GM23338 (cell line): ENCODE data around the gene MICALL2. TPM values are rescaled to one million over a fixed set of nuclear protein-coding genes. Genes with fewer than 3 reads are reported as not detected.

Experiments used
- ATAC-seq: fragments of 200-7000 bp; cut with Tn5 transposase; 3 replicates; pipeline ENCODE4 v1.9.1; 2020
- DNase-seq: peaks from one replicate; pipeline ENCODE4 v3.0.0-alpha.2; 2015; ENCODE audit warnings: low spot score
- H2AFZ ChIP-seq: fragments of 200-600 bp; sonication (generic); 2 replicates; pipeline ENCODE4 v1.8.0; 2016; ENCODE audit warnings: antibody characterized with exemption, mild to moderate bottlenecking, moderate library complexity
- H3F3A ChIP-seq: fragments of 200-600 bp; sonication (generic); replicated peaks from 2 replicates; pipeline ENCODE4 v1.8.0; 2017; ENCODE audit warnings: antibody characterized with exemption, mixed run types, low read depth
- H3K27ac ChIP-seq: fragments of 200-600 bp; sonication (generic); 2 replicates; pipeline ENCODE4 v1.6.1; 2016; ENCODE audit warnings: low read depth
- H3K27me3 ChIP-seq: fragments of 200-600 bp; sonication (generic); 2 replicates; pipeline ENCODE4 v1.8.0; 2016; ENCODE audit warnings: mild to moderate bottlenecking, mixed run types, moderate library complexity; ENCODE audit not compliant: insufficient read depth
- H3K36me3 ChIP-seq: fragments of 200-600 bp; sonication (generic); 2 replicates; pipeline ENCODE4 v1.8.0; 2016; ENCODE audit warnings: mild to moderate bottlenecking; ENCODE audit not compliant: insufficient read depth
- H3K4me1 ChIP-seq: fragments of 200-600 bp; sonication (generic); 2 replicates; pipeline ENCODE4 v1.8.0; 2016; ENCODE audit warnings: mild to moderate bottlenecking, moderate library complexity; ENCODE audit not compliant: insufficient read depth
- H3K4me2 ChIP-seq: fragments of 200-600 bp; sonication (generic); 2 replicates; pipeline ENCODE4 v1.7.1; 2017; ENCODE audit warnings: mixed run types
- H3K4me3 ChIP-seq: fragments of 200-600 bp; sonication (generic); 2 replicates; pipeline ENCODE4 v1.6.1; 2016; ENCODE audit warnings: mixed run types
- H3K79me2 ChIP-seq: fragments of 200-600 bp; sonication (generic); replicated peaks from 2 replicates; pipeline ENCODE4 v1.8.0; 2017; ENCODE audit warnings: mild to moderate bottlenecking; ENCODE audit not compliant: insufficient read depth
- H3K9me2 ChIP-seq: fragments of 200-600 bp; sonication (generic); 2 replicates; pipeline ENCODE4 v1.8.0; 2017; ENCODE audit not compliant: insufficient read depth
- H4K20me1 ChIP-seq: fragments of 200-600 bp; sonication (generic); replicated peaks from 2 replicates; pipeline ENCODE4 v1.8.0; 2017; ENCODE audit warnings: mild to moderate bottlenecking; ENCODE audit not compliant: insufficient read depth
- H3K27ac Mint-ChIP-seq: 2 replicates; pipeline ENCODE4 v1.8.0; 2020; ENCODE audit warnings: inconsistent platforms, mild to moderate bottlenecking, moderate library complexity, mixed read lengths
- H3K27me3 Mint-ChIP-seq: 3 replicates; pipeline ENCODE4 v1.8.0; 2022; ENCODE audit warnings: low read depth, mild to moderate bottlenecking, moderate library complexity, mixed read lengths, inconsistent platforms; ENCODE audit not compliant: insufficient read depth, poor library complexity
- H3K36me3 Mint-ChIP-seq: 3 replicates; pipeline ENCODE4 v1.8.0; 2021; ENCODE audit warnings: low read depth, mild to moderate bottlenecking, inconsistent platforms, moderate library complexity, mixed read lengths
- H3K4me1 Mint-ChIP-seq: 3 replicates; pipeline ENCODE4 v1.8.0; 2020; ENCODE audit warnings: mild to moderate bottlenecking, inconsistent platforms, mixed read lengths
- H3K4me3 Mint-ChIP-seq: 3 replicates; pipeline ENCODE4 v1.8.0; 2021; ENCODE audit warnings: moderate library complexity, mild to moderate bottlenecking, inconsistent platforms, mixed read lengths
- H3K9me3 Mint-ChIP-seq: 3 replicates; pipeline ENCODE4 v1.8.0; 2020; ENCODE audit warnings: moderate library complexity, mild to moderate bottlenecking, inconsistent platforms, mixed read lengths
- CREB1 ChIP-seq: fragments of 250-450 bp; sonication (Bioruptor Pico); IDR thresholded peaks from 2 replicates; pipeline ENCODE4 v1.5.0; 2020; ENCODE audit warnings: low read depth, mild to moderate bottlenecking, moderate library complexity
- EZH2 ChIP-seq: fragments of 200-600 bp; sonication (generic); IDR thresholded peaks from one replicate; pipeline ENCODE4 v1.8.0; 2017; ENCODE audit warnings: antibody characterized with exemption, mild to moderate bottlenecking, low read depth; ENCODE audit not compliant: unreplicated experiment
- EZH2phosphoT487 ChIP-seq: fragments of 200-600 bp; sonication (generic); IDR thresholded peaks from one replicate; pipeline ENCODE4 v1.8.1; 2018; ENCODE audit warnings: antibody characterized with exemption; ENCODE audit not compliant: unreplicated experiment
- JUNB ChIP-seq: IDR thresholded peaks from one replicate; pipeline ENCODE4 v1.6.1; 2016; ENCODE audit warnings: antibody characterized with exemption; ENCODE audit not compliant: unreplicated experiment
- NANOG ChIP-seq: IDR thresholded peaks from 2 replicates; pipeline ENCODE4 v1.6.1; 2016; ENCODE audit warnings: antibody characterized with exemption, borderline replicate concordance
- POLR2AphosphoS5 ChIP-seq: IDR thresholded peaks from 2 replicates; pipeline ENCODE4 v1.6.1; 2016; ENCODE audit warnings: antibody characterized with exemption, low read depth
- STAT1 ChIP-seq: IDR thresholded peaks from one replicate; pipeline ENCODE4 v1.6.1; 2016; ENCODE audit warnings: antibody characterized with exemption; ENCODE audit not compliant: unreplicated experiment
- ZNF114 ChIP-seq: fragments of 250-450 bp; sonication (Bioruptor Pico); IDR thresholded peaks from 2 replicates; pipeline ENCODE4 v1.5.0; 2020; ENCODE audit warnings: mild to moderate bottlenecking, moderate library complexity
- ZNF331 ChIP-seq: fragments of 250-450 bp; sonication (Bioruptor Pico); IDR thresholded peaks from 2 replicates; pipeline ENCODE4 v1.5.0; 2020; ENCODE audit warnings: low read depth, mild to moderate bottlenecking, moderate library complexity
- polyA plus RNA-seq: library from polyadenylated mRNA; unstranded; fragments of >200 nt; fragmentation: Nextera tagmentation; extraction: Ambion mirVana; gene quantifications from 2 replicates; pipeline ENCODE4 v1.2.1, GENCODE V29; 2016
- total RNA-seq: library from RNA; depleted of rRNA; stranded (reverse); fragments of >200 nt; shearing (Covaris generic); gene quantifications from 2 replicates; pipeline ENCODE4 v1.2.3, GENCODE V29; 2014
- TF ChIP-seq, protein P1 (sequence below): fragments of 250-450 bp; sonication (Bioruptor Pico); IDR thresholded peaks from 2 replicates; pipeline ENCODE4 v1.5.0; 2020; ENCODE audit warnings: mild to moderate bottlenecking, moderate library complexity
- TF ChIP-seq, protein P2 (sequence below): IDR thresholded peaks from one replicate; pipeline ENCODE4 v1.6.1; 2018; ENCODE audit warnings: antibody characterized with exemption; ENCODE audit not compliant: unreplicated experiment
- TF ChIP-seq, protein P3 (sequence below): IDR thresholded peaks from 2 replicates; pipeline ENCODE4 v1.6.1; 2016; ENCODE audit warnings: antibody characterized with exemption
- TF ChIP-seq, protein P4 (sequence below), 2 experiments: fragments of 200-600 bp in 1 of 2; sonication (generic) in 1 of 2; conservative IDR thresholded peaks; 2 replicates each; pipeline versions ENCODE4 v1.5.1 to v1.6.1; 2016 to 2017; ENCODE audit warnings: antibody characterized with exemption in 2 of 2, low read depth in 2 of 2, mild to moderate bottlenecking in 2 of 2, moderate library complexity in 1 of 2

The MICALL2 gene
- total and polyA plus RNA-seq, 2 experiments from 2014 or later = 7.0 to 13.0 TPM

DNA sequence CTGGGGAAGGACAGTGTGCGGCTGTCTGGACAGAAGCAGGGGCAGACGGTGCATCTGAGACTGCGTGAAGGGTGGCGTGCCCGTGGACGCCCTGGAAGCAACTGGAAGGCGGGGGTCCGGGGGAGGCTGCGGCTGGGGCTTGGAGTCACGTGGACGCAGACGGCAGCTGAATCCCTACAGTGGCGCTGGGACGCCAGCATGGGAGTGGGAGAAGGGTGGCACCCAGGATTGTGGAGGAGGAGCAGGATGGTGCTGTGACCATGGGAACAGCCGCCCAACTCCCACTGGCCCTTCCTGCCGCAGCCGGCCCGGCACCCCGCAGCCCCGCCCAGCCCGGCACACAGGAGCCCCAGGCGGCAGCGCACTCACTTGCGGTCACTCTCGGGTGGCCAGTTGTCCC lies 35.2 kb upstream of the MICALL2 start:
- no peaks in the 10 kb centered on the region for H3K9me3 Mint-ChIP-seq
- Histone ChIP-seq H3K27me3 (no peaks in the 10 kb centered on the region), H4K20me1 (peaks cover 8% of the 10 kb centered on the region; the same call in 1 of the 2 replicates), H3K4me3 (no peak overlapping the region), H3K4me2 (no peak overlapping the region), H3K9me2 (no peaks in the 10 kb centered on the region), H3K79me2 (no peaks in the 10 kb centered on the region), H3K27ac (no peak overlapping the region), H2AFZ (no peak overlapping the region), H3K4me1 (no peaks in the 10 kb centered on the region), H3K36me3 (peaks cover 4% of the 10 kb centered on the region; the same call in 1 of the 2 replicates), H3F3A (no peaks in the 10 kb centered on the region)
- H3K27me3 Mint-ChIP-seq = no peaks in the 10 kb centered on the region
- H3K4me3 Mint-ChIP-seq = no peak overlapping the region
- no peaks in the 10 kb centered on the region for H3K4me1 Mint-ChIP-seq
- ATAC-seq (no peak), DNase-seq (no peak)
- TF ChIP-seq, protein P1, sequence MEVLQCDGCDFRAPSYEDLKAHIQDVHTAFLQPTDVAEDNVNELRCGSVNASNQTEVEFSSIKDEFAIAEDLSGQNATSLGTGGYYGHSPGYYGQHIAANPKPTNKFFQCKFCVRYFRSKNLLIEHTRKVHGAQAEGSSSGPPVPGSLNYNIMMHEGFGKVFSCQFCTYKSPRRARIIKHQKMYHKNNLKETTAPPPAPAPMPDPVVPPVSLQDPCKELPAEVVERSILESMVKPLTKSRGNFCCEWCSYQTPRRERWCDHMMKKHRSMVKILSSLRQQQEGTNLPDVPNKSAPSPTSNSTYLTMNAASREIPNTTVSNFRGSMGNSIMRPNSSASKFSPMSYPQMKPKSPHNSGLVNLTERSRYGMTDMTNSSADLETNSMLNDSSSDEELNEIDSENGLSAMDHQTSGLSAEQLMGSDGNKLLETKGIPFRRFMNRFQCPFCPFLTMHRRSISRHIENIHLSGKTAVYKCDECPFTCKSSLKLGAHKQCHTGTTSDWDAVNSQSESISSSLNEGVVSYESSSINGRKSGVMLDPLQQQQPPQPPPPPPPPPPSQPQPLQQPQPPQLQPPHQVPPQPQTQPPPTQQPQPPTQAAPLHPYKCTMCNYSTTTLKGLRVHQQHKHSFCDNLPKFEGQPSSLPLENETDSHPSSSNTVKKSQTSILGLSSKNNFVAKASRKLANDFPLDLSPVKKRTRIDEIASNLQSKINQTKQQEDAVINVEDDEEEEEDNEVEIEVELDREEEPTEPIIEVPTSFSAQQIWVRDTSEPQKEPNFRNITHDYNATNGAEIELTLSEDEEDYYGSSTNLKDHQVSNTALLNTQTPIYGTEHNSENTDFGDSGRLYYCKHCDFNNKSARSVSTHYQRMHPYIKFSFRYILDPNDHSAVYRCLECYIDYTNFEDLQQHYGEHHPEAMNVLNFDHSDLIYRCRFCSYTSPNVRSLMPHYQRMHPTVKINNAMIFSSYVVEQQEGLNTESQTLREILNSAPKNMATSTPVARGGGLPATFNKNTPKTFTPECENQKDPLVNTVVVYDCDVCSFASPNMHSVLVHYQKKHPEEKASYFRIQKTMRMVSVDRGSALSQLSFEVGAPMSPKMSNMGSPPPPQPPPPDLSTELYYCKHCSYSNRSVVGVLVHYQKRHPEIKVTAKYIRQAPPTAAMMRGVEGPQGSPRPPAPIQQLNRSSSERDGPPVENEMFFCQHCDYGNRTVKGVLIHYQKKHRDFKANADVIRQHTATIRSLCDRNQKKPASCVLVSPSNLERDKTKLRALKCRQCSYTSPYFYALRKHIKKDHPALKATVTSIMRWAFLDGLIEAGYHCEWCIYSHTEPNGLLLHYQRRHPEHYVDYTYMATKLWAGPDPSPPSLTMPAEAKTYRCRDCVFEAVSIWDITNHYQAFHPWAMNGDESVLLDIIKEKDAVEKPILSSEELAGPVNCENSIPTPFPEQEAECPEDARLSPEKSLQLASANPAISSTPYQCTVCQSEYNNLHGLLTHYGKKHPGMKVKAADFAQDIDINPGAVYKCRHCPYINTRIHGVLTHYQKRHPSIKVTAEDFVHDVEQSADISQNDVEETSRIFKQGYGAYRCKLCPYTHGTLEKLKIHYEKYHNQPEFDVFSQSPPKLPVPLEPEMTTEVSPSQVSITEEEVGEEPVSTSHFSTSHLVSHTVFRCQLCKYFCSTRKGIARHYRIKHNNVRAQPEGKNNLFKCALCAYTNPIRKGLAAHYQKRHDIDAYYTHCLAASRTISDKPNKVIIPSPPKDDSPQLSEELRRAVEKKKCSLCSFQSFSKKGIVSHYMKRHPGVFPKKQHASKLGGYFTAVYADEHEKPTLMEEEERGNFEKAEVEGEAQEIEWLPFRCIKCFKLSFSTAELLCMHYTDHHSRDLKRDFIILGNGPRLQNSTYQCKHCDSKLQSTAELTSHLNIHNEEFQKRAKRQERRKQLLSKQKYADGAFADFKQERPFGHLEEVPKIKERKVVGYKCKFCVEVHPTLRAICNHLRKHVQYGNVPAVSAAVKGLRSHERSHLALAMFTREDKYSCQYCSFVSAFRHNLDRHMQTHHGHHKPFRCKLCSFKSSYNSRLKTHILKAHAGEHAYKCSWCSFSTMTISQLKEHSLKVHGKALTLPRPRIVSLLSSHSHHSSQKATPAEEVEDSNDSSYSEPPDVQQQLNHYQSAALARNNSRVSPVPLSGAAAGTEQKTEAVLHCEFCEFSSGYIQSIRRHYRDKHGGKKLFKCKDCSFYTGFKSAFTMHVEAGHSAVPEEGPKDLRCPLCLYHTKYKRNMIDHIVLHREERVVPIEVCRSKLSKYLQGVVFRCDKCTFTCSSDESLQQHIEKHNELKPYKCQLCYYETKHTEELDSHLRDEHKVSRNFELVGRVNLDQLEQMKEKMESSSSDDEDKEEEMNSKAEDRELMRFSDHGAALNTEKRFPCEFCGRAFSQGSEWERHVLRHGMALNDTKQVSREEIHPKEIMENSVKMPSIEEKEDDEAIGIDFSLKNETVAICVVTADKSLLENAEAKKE (CRISPR knock-in tag) = no peak
- TF ChIP-seq, protein P2, sequence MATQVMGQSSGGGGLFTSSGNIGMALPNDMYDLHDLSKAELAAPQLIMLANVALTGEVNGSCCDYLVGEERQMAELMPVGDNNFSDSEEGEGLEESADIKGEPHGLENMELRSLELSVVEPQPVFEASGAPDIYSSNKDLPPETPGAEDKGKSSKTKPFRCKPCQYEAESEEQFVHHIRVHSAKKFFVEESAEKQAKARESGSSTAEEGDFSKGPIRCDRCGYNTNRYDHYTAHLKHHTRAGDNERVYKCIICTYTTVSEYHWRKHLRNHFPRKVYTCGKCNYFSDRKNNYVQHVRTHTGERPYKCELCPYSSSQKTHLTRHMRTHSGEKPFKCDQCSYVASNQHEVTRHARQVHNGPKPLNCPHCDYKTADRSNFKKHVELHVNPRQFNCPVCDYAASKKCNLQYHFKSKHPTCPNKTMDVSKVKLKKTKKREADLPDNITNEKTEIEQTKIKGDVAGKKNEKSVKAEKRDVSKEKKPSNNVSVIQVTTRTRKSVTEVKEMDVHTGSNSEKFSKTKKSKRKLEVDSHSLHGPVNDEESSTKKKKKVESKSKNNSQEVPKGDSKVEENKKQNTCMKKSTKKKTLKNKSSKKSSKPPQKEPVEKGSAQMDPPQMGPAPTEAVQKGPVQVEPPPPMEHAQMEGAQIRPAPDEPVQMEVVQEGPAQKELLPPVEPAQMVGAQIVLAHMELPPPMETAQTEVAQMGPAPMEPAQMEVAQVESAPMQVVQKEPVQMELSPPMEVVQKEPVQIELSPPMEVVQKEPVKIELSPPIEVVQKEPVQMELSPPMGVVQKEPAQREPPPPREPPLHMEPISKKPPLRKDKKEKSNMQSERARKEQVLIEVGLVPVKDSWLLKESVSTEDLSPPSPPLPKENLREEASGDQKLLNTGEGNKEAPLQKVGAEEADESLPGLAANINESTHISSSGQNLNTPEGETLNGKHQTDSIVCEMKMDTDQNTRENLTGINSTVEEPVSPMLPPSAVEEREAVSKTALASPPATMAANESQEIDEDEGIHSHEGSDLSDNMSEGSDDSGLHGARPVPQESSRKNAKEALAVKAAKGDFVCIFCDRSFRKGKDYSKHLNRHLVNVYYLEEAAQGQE = no peak
- TF ChIP-seq, protein P3, sequence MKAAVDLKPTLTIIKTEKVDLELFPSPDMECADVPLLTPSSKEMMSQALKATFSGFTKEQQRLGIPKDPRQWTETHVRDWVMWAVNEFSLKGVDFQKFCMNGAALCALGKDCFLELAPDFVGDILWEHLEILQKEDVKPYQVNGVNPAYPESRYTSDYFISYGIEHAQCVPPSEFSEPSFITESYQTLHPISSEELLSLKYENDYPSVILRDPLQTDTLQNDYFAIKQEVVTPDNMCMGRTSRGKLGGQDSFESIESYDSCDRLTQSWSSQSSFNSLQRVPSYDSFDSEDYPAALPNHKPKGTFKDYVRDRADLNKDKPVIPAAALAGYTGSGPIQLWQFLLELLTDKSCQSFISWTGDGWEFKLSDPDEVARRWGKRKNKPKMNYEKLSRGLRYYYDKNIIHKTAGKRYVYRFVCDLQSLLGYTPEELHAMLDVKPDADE = no peak
- no peak for TF ChIP-seq POLR2AphosphoS5
- TF ChIP-seq EZH2phosphoT487 = no peak
- TF ChIP-seq, protein P4, sequence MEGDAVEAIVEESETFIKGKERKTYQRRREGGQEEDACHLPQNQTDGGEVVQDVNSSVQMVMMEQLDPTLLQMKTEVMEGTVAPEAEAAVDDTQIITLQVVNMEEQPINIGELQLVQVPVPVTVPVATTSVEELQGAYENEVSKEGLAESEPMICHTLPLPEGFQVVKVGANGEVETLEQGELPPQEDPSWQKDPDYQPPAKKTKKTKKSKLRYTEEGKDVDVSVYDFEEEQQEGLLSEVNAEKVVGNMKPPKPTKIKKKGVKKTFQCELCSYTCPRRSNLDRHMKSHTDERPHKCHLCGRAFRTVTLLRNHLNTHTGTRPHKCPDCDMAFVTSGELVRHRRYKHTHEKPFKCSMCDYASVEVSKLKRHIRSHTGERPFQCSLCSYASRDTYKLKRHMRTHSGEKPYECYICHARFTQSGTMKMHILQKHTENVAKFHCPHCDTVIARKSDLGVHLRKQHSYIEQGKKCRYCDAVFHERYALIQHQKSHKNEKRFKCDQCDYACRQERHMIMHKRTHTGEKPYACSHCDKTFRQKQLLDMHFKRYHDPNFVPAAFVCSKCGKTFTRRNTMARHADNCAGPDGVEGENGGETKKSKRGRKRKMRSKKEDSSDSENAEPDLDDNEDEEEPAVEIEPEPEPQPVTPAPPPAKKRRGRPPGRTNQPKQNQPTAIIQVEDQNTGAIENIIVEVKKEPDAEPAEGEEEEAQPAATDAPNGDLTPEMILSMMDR (conservative IDR thresholded peaks at IDR 0.05; ENCODE audit: low read depth in 2 of 2) = no peak
- no peak for TF ChIP-seq JUNB
- no peak for TF ChIP-seq ZNF114
- no peak for TF ChIP-seq ZNF331 (CRISPR knock-in tag)
- TF ChIP-seq EZH2 = no peak
- TF ChIP-seq NANOG = no peak
- no peak for TF ChIP-seq STAT1
- TF ChIP-seq CREB1 (CRISPR knock-in tag) = no peak
- H3K27ac Mint-ChIP-seq = no peak overlapping the region
- H3K36me3 Mint-ChIP-seq = peaks cover 42% of the 10 kb centered on the region
